HG02885 (cell line): Measurements from ENCODE around the gene ANKS1B.

Experiments
- ATAC-seq: cut with Tn5 transposase; IDR thresholded peaks from one replicate; pipeline ENCODE4 v1.9.1; 2021; ENCODE audit warnings: mild to moderate bottlenecking; ENCODE audit not compliant: unreplicated experiment, poor library complexity

ANKS1B gene

DNA sequence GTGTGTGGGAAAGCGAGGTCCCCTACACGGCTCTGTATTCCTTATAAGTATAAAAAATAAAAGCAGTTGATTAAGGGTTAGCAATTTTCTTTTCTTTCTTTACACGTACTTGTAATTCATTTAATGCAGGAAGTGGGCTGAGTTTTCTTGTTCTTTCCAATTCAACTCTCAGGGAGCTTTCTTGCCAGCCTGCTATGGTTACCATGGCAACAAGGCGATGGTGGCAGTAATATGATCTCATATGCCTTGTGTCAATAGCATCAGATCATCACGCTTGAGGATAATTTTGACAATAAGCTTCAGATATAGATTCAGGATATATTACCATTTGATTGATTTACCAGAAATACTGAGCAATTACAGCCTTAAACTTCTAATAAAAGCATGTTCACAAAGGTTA lies 873.1 kb downstream of the ANKS1B start:
- ATAC-seq = no peak

DNA sequence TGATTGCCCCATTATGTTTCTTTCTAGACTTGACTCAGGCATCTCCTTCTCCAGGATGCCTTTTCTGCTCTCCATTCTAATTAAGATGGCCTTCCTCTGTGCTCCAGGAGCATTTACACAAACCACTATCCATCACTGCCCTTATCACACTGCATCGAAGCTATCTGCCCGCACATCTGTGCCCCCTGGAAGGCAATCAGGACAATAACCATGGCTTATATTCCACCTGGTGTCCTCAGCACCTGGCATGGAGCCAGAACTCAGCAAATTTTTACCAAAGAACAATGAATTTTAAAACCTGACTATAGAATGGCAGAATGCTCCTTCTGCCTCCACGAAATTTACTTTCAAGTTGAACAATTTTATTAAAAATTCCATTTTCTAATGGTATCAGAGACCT lies 873.9 kb downstream of the ANKS1B start:
- no peak for ATAC-seq

DNA sequence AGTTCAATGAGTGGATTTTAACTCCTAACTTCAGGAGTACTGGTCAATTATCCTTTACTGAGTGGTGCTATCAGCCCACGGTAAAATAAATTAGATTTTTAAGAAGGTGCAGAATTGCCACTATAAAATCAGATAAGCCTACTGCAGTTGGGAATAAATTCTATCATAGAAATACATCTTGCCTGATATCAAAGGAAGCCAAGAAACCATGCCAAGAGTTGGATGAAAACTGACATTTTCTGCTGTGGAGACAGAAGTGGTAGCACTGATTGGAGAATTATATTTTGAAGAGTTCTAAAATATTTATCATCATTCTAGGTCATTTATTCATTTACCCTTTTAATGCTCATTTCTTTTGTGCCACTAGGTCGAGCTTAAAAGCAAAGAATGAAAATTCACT lies 874.5 kb downstream of the ANKS1B start:
- no peak for ATAC-seq

DNA sequence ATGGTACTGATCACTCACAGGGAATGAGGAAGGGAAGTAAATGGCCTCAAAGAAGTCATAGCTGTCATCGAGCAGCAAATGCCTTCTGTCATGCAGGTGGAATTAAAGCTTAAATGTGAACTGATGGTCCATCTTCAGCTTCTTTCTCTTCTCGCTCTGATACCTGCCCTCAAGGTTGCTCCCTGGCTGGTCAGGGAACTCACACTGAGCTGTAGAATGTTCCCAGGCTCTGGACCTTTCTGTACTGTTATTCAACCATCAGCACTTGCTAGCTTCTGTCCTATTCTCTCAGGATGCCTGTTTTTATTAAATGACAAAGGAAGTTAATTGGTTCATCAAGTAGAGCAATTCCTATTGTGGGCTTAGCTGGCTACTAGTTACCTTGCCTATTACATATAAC lies 875.8 kb downstream of the ANKS1B start:
- ATAC-seq = no peak

DNA sequence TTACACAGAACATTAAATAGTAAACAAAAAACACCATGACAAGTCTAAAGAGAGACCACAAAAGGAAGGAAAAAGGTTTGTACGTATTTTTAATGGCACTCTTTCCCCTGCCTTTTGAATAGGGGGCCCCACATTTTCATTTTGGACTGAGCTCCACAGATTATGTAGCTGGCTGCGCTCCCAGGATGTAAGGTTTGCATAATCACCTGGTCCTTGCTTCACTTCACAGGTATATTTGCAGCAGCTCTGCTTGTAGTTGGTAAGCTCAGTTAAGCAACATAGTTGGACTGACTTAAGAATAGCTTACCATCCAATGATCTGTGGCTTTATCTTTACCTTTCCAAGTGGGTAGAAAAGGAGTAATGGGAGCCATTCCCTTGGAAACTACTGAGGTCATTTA lies 885.0 kb downstream of the ANKS1B start:
- ATAC-seq = no peak

DNA sequence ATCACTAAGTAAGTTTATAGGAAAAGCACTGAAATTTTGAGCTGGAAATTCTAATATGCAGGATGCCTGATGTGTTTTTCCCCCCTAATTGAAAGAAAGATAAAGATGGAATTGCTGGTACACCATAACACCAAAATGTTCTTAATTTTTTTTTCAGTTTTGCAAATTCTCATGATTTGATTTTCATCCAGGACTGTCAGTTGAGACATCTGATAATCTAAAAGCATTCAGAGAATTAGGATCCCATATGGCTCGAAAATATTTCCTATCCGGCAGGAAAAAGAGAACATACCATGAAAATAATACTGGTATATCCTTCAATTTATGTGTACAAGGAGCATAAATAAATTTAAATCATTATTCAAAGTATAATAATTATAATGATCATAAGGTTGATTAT lies 887.6 kb downstream of the ANKS1B start:
- no peak for ATAC-seq

DNA sequence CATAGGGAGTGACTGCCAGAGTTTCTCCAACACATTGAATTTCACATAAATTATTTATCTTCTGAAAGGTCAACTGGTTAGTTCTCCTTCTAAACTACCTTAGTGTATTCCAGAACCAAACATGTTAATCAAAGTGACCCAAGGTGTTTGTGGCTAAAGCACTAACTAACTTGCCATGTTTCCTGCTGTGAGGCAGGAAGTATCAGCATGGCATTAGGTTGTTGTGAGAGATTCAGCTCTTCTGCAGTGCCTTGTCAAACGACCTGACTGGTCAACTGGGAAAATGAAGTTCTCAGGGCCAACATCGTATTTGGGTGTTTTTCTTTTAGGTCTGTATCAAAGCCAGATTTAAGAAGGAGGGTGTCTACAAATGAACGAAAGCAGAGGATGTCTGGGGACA lies 891.6 kb downstream of the ANKS1B start:
- ATAC-seq = no peak

DNA sequence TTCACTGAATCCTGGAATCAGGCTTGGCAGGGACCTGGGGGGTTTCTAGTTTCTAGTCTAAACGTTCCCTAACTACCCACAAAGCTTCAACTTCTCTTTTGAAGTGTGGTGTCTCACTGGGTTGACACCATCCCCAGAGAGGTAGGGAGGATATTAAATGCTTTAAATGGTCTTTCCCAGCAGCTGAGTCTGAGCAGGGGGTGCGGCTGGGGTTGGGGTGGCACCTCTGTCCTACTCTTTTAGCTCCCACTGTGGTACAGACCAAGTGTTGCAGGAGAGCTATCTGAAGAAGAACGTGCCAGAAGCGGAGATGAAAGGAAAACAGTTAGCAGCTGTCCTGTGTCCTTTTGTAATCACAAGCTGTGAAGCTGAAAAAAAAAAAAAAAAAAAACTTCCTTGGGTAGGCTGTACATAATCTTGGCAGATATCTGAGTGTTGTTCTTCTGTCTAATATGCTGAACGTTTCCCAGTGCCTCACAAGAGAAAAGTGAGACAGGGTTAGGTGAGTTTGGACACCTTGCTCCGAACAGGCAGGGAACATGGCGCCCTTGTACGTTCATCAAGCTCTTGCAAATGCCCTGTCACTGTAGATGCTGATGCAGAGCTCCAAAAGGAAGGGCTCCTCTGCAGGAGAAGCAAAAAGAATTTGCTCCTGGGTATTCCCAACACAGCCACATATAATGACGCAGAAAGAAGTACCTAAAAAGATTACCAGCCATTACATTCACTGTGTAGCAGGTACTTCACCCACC lies 892.5 kb downstream of the ANKS1B start:
- ATAC-seq = no peak

DNA sequence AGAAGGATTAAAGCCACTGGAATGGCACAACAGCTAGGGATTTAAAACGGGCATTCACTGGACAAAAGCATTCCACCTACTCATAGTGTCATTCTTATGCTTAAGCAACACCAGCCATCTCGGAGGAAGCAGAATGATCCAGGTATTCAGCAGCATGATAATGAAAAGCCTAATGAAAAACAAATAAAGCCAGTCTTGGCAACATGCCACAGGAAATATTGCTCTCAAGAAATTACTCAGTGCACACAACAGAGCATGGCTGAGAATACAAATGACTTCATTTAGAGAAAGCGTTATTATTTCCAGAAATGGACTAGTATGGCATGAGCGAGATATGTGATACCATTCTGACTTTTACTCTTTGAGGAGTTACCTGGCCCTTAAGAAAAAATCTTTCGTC lies 897.5 kb downstream of the ANKS1B start:
- no peak for ATAC-seq

DNA sequence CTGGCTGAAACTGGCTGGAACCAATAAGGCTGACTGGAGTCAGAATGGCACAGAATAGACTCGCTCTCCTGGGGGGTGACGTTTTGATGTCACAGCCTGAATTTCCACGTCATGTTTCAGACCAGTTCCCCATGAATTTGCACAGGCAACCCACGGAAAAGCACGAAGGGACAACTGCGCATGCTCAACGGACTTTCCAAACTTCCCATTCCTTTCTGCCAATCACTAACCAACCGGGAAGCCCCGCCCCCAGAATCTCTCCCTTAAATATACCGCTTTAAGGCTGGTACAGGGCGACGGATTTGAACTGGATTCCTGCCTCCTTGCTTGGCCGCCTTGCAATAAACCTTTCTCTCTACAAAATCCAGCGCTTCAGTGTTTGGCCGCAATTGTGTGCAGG lies 904.9 kb downstream of the ANKS1B start:
- ATAC-seq = no peak

DNA sequence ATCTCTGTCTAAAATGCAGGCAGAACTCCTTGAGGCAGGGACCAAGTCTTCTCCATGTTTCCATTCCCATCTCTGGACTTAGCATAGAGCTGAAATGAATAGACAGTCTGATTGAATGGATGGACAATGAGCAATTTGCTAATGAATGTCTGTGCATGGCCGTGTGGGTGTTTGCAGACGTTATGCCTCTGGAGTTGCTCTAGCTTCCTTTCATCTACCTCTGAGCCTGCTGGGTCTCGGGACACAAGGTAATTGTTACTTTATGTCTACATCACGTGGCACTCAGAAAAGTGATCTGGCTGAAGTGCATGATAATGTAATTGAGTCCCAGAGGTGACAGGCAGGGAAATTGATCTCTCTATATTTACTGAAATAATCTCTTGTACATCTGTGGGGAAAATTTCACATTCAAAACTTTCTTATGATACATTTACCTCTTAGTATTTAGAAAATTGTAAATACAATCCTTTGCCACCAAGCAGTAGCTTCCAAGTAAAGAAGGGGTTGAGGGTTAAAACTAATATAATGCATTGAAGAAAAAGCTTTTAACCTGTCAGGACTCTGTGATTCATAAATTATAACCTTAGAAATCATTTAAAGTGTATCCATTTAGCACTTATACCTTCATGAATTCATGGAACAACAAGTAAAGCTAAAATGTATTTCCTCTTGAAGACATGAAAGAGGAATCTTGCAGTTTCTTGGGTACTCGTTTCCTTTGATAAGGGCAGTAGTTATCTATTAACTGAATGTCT lies 915.6 kb downstream of the ANKS1B start:
- no peak for ATAC-seq

DNA sequence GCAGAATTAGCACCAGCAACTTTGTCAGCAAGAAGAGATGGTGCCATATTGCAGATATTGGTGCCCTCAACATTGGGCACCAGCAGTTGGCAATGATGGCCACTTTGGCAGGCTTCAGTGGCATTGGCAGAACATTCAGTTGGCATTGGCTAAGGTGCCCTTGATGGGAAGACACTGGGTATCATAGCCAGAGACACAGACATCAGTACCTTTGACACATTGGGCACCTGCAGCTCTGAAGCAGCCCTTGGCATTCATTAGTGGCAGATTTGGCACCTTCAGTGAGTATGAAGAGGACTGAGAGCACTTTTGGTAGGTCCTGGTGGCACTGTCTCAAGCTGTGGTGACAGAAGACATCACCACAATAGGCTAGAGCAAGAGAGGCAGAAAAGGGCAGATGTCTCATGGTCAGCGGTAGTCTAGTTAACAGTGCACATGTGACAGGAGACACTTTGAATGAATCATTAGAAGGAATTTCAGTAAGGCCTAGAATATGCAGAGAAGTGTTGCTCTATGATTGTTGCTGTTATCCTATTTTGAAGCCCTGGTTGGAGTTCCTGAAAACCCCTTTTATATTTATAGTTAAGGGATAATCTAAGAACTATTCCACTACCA lies 917.5 kb downstream of the ANKS1B start:
- ATAC-seq = no peak

DNA sequence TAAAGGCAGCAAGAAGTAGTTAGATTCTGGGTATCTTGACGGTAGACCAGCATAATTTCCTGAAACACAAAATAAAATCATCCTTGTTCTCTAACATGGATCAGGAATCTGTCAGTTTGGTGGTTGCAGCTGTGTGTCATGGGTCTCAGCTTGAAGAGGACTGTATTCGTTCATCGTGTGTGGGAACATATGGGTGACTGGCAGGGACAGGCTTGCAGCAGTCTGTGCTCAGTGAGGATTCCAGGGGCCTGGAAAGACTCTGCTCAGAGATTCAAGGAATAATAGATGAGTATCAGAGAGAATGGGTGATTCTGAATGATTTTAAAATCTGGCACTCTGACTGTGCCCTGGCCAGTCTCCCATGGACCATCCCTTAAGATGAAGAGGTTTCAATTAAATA lies 918.0 kb downstream of the ANKS1B start:
- no peak for ATAC-seq

DNA sequence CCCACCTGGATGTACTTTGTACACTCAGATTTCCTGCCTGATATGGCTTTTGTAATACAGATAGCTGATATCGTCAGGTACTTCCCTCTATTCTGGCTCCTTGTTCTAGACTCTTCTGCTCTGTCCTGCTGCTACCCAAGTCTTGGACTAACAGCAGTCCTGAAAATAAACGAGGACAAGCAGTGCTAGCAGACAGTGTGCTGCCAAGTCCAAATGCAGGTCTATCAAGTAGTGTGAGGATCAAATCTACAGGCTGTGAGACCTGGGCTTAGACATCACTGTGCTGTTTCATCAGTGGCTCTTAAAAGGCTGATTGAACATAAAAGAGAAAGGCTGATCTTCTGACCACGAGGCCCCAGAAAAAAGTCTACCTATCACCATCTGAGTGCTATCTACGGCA lies 921.6 kb downstream of the ANKS1B start:
- ATAC-seq = no peak

DNA sequence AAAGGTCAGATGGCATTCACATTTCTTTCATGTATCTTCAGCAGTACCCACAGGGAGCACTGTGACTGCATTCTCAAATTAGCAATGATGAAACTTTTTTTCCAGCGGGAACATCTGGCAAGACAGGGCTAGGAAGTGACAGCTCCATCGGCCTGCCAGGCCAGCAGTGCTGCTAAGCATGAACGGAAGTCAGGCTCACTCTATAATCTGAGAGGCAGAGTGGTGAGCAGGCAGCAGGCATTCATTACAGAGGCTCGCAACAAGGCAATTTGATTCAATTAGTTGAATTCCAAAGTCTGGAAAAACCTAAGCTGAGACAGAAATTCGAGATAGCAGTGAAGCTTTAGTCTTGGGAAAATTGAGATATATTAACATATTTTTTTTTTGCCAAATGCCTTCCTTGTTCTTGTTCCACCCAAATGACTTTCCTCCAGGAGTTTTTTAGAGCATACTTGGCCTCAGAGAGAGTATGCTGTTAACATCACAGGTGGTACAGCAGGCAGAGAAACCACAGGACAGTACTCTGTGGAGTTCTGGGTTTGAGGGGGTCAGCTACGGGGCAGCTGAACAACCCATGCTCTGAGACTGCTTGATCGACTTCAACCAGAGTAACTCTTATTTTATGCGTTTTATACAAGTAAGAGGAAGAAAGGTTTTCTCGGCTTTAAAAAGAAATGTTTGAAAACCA lies 924.8 kb downstream of the ANKS1B start:
- ATAC-seq = no peak

DNA sequence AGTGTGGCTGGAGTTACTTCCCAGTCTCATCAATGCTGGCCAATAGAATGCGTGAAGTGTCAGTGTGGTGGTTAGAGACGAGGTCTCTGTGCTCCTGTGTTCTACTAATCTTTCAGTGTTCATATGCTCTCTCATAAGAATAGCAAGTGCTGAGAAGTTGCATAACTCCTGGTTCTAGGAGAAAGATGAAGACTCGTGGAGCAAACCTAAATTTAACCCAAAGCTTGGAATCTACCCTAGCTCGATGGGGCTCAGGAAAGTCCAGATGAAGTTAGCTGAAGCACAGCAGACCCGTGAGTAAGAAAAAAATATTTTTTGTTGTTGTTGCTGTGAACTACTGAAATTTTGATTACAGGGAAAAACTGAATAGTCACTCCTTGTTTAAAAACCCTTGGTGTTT lies 927.1 kb downstream of the ANKS1B start:
- no peak for ATAC-seq

DNA sequence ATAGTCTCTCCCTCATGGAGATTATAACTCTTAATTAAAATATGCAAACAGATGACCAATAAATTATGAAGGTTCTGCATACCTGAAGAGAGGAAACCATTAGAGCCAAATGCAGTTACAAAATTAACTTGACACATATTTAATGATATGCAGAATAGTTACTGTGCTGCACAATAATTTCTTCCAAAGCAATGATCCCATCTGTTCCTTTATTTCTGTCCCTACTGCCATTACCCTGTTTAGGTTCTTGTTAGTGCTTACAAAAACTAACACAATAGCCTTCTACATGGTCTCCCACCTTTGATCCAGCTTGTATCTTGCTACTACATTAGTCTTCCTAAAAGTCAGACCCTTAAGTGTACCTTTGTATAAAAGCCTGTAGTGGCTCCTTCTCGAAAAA lies 928.5 kb downstream of the ANKS1B start:
- ATAC-seq = no peak

DNA sequence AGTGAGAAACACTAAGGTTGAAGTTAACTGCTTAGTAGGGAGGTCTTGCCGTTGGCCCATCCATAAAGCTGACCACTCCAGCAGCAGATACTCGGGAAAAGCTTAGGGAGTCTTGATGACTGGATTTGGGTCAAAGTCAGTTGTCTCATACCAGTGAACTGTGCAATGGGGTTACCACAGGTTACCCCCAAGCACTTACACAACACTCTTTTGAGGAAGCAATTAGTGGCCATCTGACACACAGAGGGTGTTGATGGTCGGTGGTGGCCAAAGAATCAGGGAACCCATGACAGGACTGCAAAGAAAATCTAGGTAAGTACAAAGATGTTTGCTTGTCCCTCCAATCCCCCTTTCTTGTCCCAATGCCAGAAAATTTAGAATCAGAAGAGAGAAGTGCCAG lies 929.4 kb downstream of the ANKS1B start:
- ATAC-seq = no peak

DNA sequence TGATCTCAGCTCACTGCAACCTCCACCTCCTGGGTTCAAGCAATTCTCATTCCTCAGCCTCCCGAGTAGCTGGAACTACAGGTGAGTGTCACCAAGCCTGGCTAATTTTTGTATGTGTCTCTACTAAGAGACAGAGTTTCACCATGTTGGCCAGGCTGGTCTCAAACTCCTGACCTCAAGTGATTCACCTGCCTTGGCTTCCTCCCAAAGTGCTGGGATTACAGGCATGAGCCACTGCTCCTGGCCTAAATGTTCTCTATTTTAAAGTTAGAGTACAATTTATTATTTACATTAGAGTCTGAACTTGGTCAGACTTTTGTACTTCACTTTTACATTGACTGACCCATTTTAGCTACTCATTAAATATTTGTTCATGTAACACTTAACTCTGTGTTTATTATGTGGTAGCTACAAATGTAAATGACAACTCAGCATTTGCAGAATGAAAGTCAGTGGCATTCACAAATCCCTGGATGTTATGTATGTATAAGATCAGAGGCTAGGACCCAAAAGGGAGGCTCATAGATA lies 930.1 kb downstream of the ANKS1B start:
- ATAC-seq = no peak

DNA sequence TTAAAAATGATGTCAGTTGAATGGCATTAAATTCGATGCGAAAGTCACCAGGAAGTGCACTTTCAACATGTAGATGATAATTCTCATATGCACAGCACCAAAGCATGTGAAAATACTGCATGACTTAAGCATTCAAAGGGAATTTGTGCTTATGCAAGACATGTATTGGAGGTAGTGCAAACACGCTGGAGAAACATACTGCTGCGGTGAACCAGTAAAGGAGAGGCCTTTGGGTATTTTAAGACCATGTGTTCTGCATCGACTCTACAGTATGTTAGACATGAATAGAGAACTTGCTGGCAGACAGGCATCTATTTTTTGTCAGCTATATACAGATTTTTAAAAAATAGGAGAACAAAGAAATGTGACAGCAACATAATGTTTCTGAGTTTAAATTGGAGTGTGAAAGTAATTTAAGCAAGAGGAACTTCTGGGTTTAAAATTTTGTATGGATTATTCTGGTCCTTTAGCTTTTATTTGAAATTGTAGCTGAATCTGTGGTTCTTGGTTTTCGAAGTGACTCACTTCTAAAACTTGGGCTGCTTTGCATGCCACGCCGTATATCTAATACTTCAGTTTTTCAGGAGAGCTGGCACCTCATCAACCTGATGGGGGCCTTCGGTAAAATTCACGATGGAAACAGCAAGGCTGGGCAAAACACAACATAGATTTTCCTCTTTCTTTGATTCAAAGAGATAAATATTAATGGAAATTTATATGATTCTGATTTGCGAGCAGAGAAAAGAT lies 930.9 kb downstream of the ANKS1B start:
- no peak for ATAC-seq
